ENCODE measurements around the gene AQP12B.

Gene AQP12B

DNA sequence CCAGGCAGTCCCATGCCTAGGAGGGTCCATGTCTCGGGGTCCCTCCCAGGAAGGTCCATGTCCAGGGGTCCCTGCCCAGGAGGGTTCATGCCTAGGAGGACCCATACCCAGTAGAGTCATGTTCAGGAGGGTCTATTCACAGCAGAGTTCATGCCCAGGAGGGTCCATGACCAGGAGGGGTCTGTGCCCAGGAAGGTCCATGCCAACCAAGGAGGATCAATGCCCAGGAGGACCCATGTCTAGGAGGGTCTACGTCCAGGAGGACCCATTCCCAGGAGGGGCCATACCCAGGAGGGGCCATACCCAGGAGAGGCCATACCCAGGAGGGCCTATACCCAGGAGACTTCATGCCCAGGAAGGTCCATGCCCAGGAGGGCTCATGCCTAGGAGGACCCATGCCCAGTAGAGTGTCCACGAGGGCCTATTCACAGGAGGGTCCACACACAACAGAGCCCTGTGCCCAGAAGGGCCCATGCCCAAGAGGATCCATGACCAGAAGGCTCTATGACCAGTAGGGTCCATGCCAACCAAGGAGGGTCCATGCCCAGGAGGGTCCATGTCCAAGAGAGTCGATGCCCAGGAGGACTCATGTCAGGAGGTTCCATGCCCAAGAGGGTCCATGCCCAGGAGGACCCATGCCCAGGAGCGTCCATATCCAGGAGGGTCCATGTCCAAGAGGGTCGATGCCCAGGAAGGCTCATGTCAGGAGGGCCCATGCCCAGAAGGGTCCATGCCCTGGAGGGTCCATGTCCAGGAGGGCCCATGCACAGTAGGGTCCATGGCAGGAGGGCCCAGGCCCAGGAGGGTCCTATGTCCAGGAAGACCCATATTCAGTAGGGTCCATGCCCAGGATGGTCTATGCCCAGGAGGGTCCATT lies 47.3 kb downstream of the AQP12B start:
- Mint-ChIP-seq H3K27me3 (peaks cover 11% of the 10 kb centered on the region), H3K4me1 (no peaks in the 10 kb centered on the region), H3K27ac (no peak overlapping the region), H3K4me3 (no peak overlapping the region), H3K36me3 (no peaks in the 10 kb centered on the region), H3K9me3 (peaks cover 27% of the 10 kb centered on the region)
- CTCF ChIA-PET = no interaction called here
- no peak for DNase-seq

- DNase-seq = peak; percentile 11
- CTCF ChIA-PET = no interaction called here
- no peak overlapping the region for H3K4me3 Mint-ChIP-seq
- H3K27me3 Mint-ChIP-seq = peaks cover 3% of the 10 kb centered on the region
- H3K9me3 Mint-ChIP-seq = peaks cover 21% of the 10 kb centered on the region
- H3K4me1 Mint-ChIP-seq = peaks cover 1% of the 10 kb centered on the region
- no peak overlapping the region for H3K27ac Mint-ChIP-seq
- no peaks in the 10 kb centered on the region for H3K36me3 Mint-ChIP-seq
Observed at GRCh38 chr2:240632306-240632721, 50.4 kb downstream of the AQP12B start.

GRCh38 chr2:240631548-240632305 lies 51.0 kb downstream of the AQP12B start:
- peak; percentile 18 for DNase-seq
- H3K27me3 Mint-ChIP-seq = no peaks in the 10 kb centered on the region
- H3K27ac Mint-ChIP-seq = no peak overlapping the region
- H3K4me3 Mint-ChIP-seq = no peak overlapping the region
- CTCF ChIA-PET = no interaction called here
- peaks cover 21% of the 10 kb centered on the region for H3K9me3 Mint-ChIP-seq
- no peaks in the 10 kb centered on the region for H3K36me3 Mint-ChIP-seq
- peaks cover 7% of the 10 kb centered on the region for H3K4me1 Mint-ChIP-seq

DNA sequence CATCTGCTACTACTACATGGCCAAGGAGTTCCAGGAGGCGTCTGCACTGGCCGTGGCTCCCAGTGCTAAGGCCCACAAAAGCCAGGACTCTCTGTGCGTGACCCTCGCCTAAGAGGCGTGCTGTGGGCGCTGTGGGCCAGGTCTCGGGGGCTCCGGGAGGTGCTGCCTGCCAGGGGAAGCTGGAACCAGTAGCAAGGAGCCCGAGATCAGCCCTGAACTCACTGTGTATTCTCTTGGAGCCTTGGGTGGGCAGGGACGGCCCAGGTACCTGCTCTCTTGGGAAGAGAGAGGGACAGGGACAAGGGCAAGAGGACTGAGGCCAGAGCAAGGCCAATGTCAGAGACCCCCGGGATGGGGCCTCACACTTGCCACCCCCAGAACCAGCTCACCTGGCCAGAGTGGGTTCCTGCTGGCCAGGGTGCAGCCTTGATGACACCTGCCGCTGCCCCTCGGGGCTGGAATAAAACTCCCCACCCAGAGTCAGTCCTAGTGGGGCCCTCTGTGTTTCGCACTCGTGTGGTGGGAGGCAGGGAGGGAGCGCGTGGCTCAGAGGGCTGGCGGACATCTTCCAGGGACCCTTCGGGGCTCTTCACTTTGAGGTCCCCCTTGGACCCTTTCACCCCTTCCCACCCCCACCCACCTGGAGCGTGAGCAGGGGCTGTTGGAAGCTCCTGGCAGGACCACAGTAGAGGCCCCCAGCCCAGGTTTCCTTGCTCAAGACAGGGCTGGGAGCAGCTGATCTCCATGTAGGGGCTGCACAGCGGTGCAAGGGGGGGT lies 51.7 kb downstream of the AQP12B start:
- no peaks in the 10 kb centered on the region for H3K36me3 Mint-ChIP-seq
- peak; percentile 18 for DNase-seq
- peaks cover 11% of the 10 kb centered on the region for H3K4me1 Mint-ChIP-seq
- CTCF ChIA-PET = interaction anchor here (0.7 kb wide), 1 partner anchor 57 kb away, joined by 3 read pairs; no protein-coding TSS in a partner anchor
- H3K4me3 Mint-ChIP-seq = no peak overlapping the region
- no peaks in the 10 kb centered on the region for H3K27me3 Mint-ChIP-seq
- H3K9me3 Mint-ChIP-seq = peaks cover 21% of the 10 kb centered on the region
- H3K27ac Mint-ChIP-seq = no peak overlapping the region

- H3K27me3 Mint-ChIP-seq = peaks cover 2% of the 10 kb centered on the region
- H3K4me1 Mint-ChIP-seq = peaks cover 18% of the 10 kb centered on the region
- CTCF ChIA-PET = interaction anchor here (0.7 to 1.0 kb wide), 2 partner anchors 58 to 65 kb away, joined by 3 read pairs; no protein-coding TSS in a partner anchor
- H3K9me3 Mint-ChIP-seq = peaks cover 21% of the 10 kb centered on the region
- peak; percentile 17 for DNase-seq
- no peaks in the 10 kb centered on the region for H3K36me3 Mint-ChIP-seq
- no peak overlapping the region for H3K4me3 Mint-ChIP-seq
- no peak overlapping the region for H3K27ac Mint-ChIP-seq
Observed at GRCh38 chr2:240629968-240630770, 52.5 kb downstream of the AQP12B start.

- H3K4me3 Mint-ChIP-seq = no peak overlapping the region
- H3K4me1 Mint-ChIP-seq = peaks cover 23% of the 10 kb centered on the region
- peaks cover 6% of the 10 kb centered on the region for H3K27me3 Mint-ChIP-seq
- peaks cover 18% of the 10 kb centered on the region for H3K9me3 Mint-ChIP-seq
- H3K27ac Mint-ChIP-seq = no peak overlapping the region
- CTCF ChIA-PET = interaction anchor here (1.0 kb wide), 1 partner anchor 64 kb away, joined by 3 read pairs; no protein-coding TSS in a partner anchor
- no peaks in the 10 kb centered on the region for H3K36me3 Mint-ChIP-seq
- no peak for DNase-seq
Observed at GRCh38 chr2:240629619-240629967, 53.1 kb downstream of the AQP12B start.

- peak; percentile 17 for DNase-seq
- H3K36me3 Mint-ChIP-seq = no peaks in the 10 kb centered on the region
- CTCF ChIA-PET = interaction anchor here (1.0 kb wide), 1 partner anchor 63 kb away, joined by 3 read pairs; no protein-coding TSS in a partner anchor
Observed at GRCh38 chr2:240628808-240629618, 53.7 kb downstream of the AQP12B start.

DNA sequence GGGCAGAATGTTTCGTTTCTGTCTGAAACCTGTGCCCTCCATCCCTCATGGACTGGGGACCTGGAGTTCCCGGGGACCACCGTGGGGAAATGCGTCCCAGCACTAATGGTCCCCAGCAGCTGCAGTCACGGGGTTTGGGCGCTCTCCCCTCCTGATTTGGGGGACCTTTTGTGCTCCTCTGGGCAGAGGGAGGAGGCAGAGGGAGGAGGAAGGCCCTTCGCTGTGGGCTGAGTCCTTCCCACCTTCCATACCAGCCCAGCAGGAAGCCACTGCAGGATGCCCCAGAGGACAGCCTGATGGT lies 54.2 kb downstream of the AQP12B start:
- DNase-seq = peak; percentile 19
- CTCF ChIA-PET = no interaction called here

More at GRCh38 chr2:240628808-240629618, 53.7 kb downstream of the AQP12B start:
- Mint-ChIP-seq H3K4me3 (no peak overlapping the region), H3K9me3 (peaks cover 14% of the 10 kb centered on the region), H3K27ac (no peak overlapping the region), H3K27me3 (peaks cover 6% of the 10 kb centered on the region), H3K4me1 (peaks cover 29% of the 10 kb centered on the region)

GRCh38 chr2:240627736-240628506 lies 54.8 kb downstream of the AQP12B start:
- peaks cover 6% of the 10 kb centered on the region for H3K27me3 Mint-ChIP-seq
- H3K27ac Mint-ChIP-seq = no peak overlapping the region
- CTCF ChIA-PET = interaction anchor here (0.7 kb wide), 1 partner anchor 114 kb away, joined by 3 read pairs; no protein-coding TSS in a partner anchor

More for the DNA sequence above, 54.2 kb downstream of the AQP12B start:
- H3K27ac Mint-ChIP-seq = no peak overlapping the region
- no peaks in the 10 kb centered on the region for H3K36me3 Mint-ChIP-seq
- H3K4me1 Mint-ChIP-seq = peaks cover 33% of the 10 kb centered on the region
- peaks cover 6% of the 10 kb centered on the region for H3K27me3 Mint-ChIP-seq
- peaks cover 10% of the 10 kb centered on the region for H3K9me3 Mint-ChIP-seq
- H3K4me3 Mint-ChIP-seq = no peak overlapping the region

DNA sequence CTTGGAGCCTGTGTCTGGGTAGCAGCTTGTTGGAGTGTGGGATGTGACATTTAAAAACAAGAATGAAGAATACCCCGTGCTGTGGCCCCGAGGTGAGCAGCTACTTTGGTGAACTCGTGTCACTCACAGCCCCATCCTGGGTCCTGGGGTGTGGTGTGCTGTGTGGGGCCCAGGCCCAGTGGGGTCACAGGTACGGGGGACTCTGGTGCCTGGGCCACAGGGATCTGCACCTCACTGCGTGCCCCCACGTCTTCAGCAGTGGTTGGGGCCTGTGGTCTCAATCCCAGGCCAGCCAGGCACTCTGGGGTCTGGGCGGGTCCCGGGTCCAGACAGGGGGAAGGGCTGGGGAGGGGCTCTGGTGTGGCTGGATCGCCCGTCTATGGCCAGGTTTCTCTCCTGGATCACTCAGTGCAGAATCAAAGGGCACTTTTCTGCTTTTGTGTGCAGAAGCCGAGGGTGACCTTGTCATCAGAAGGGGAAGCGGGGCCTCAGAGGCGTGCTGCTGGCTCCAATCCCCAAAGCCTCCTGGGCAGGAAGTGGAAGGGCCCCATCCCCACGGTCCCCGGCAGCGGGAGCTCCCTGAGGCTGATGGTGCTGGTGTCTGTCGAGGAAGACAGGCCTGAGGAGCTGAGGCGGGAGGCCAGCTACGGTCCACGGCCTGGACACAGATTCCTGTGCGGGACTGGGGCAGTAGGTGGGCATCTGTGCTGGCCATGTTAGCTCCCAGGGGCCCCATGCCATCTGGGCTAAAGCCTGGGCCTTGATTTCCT lies 56.0 kb downstream of the AQP12B start:
- Mint-ChIP-seq H3K27ac (peak overlapping the region; percentile 65), H3K9me3 (no peaks in the 10 kb centered on the region), H3K36me3 (no peaks in the 10 kb centered on the region), H3K4me3 (no peak overlapping the region), H3K27me3 (peaks cover 6% of the 10 kb centered on the region), H3K4me1 (peaks cover 49% of the 10 kb centered on the region)
- CTCF ChIA-PET = interaction anchor here (0.6 kb wide), 1 partner anchor 40 kb away, joined by 3 read pairs; no protein-coding TSS in a partner anchor
- peak; percentile 46 for DNase-seq

More at GRCh38 chr2:240627736-240628506, 54.8 kb downstream of the AQP12B start:
- Mint-ChIP-seq H3K36me3 (no peaks in the 10 kb centered on the region), H3K4me1 (peaks cover 38% of the 10 kb centered on the region), H3K9me3 (peaks cover 5% of the 10 kb centered on the region), H3K4me3 (no peak overlapping the region)
- DNase-seq = peak; percentile 7
